Liver (tissue), 9 donors: Measurements from ENCODE around the gene MTFR1L. TPM values are rescaled to one million over a fixed set of nuclear protein-coding genes. Genes with fewer than 3 reads are reported as not detected.

Experiments used
- DNase-seq: peaks from one replicate; pipeline ENCODE4 v3.0.0-alpha.2; 2017; ENCODE audit warnings: low spot score
- H3K27ac ChIP-seq, 2 donors: one replicate each; pipeline ENCODE4 v1.7.0; 2013; ENCODE audit warnings: inconsistent platforms in 2 of 2, low read length in 2 of 2, control low read depth in 1 of 2, low read depth in 1 of 2, mild to moderate bottlenecking in 1 of 2
- H3K27me3 ChIP-seq, 4 donors: one replicate each; pipeline versions ENCODE4 v1.6.1 to v1.7.0; 2013; ENCODE audit warnings: low read length in 3 of 4, inconsistent platforms in 1 of 4, mild to moderate bottlenecking in 1 of 4, moderate library complexity in 1 of 4; ENCODE audit not compliant: control insufficient read depth in 4 of 4, insufficient read depth in 4 of 4
- H3K36me3 ChIP-seq, 4 donors: one replicate each; pipeline versions ENCODE4 v1.6.1 to v1.7.0; 2013; ENCODE audit warnings: low read length in 3 of 4, mild to moderate bottlenecking in 3 of 4, low read depth in 1 of 4, moderate library complexity in 1 of 4; ENCODE audit not compliant: control insufficient read depth in 4 of 4, insufficient read depth in 3 of 4
- H3K4me1 ChIP-seq, 4 donors: one replicate each; pipeline versions ENCODE4 v1.6.1 to v1.7.0; 2013; ENCODE audit warnings: low read length in 3 of 4, mild to moderate bottlenecking in 3 of 4, moderate library complexity in 1 of 4; ENCODE audit not compliant: control insufficient read depth in 4 of 4, insufficient read depth in 4 of 4
- H3K4me3 ChIP-seq, 3 donors: one replicate each; pipeline versions ENCODE4 v1.6.1 to v1.7.0; 2013; ENCODE audit warnings: low read length in 3 of 3, control low read depth in 1 of 3, low read depth in 1 of 3, mild to moderate bottlenecking in 1 of 3
- H3K9ac ChIP-seq, 2 donors: one replicate each; pipeline ENCODE4 v1.7.0; 2013; ENCODE audit warnings: low read length in 2 of 2, mild to moderate bottlenecking in 2 of 2, moderate library complexity in 2 of 2, control low read depth in 1 of 2, low read depth in 1 of 2
- H3K9me3 ChIP-seq, 4 donors: one replicate each; pipeline versions ENCODE4 v1.6.1 to v1.7.0; 2013; ENCODE audit warnings: low read length in 3 of 4; ENCODE audit not compliant: control insufficient read depth in 4 of 4
- EGR1 ChIP-seq, 2 donors: IDR thresholded peaks; 2 replicates each; pipeline ENCODE4 v1.6.1; 2016 to 2018; ENCODE audit warnings: antibody characterized with exemption in 2 of 2, low read depth in 2 of 2
- FOXA1 ChIP-seq: IDR thresholded peaks from 2 replicates; pipeline ENCODE4 v1.6.1; 2016; ENCODE audit warnings: antibody characterized with exemption
- FOXA2 ChIP-seq: IDR thresholded peaks from 2 replicates; pipeline ENCODE4 v1.6.1; 2016; ENCODE audit warnings: antibody characterized with exemption
- GABPA ChIP-seq, 2 donors: IDR thresholded peaks in 1 of 2; conservative IDR thresholded peaks in 1 of 2; 2 replicates each; pipeline ENCODE4 v1.6.1; 2016; ENCODE audit warnings: antibody characterized with exemption in 2 of 2, mild to moderate bottlenecking in 1 of 2, moderate library complexity in 1 of 2
- HNF4A ChIP-seq, 2 donors: conservative IDR thresholded peaks; 2 replicates each; pipeline ENCODE4 v1.6.1; 2016; ENCODE audit warnings: antibody characterized with exemption in 2 of 2, mild to moderate bottlenecking in 2 of 2
- HNF4G ChIP-seq: IDR thresholded peaks from 2 replicates; pipeline ENCODE4 v1.6.1; 2016; ENCODE audit warnings: antibody characterized with exemption
- JUND ChIP-seq, 2 donors: IDR thresholded peaks; 2 replicates each; pipeline ENCODE4 v1.6.1; 2016; ENCODE audit warnings: antibody characterized with exemption in 2 of 2
- NR2F2 ChIP-seq: IDR thresholded peaks from 2 replicates; pipeline ENCODE4 v1.6.1; 2016; ENCODE audit warnings: antibody characterized with exemption
- RAD21 ChIP-seq, 2 donors: IDR thresholded peaks; 2 replicates each; pipeline ENCODE4 v1.6.1; 2016; ENCODE audit warnings: antibody characterized with exemption in 2 of 2, mild to moderate bottlenecking in 2 of 2
- SP1 ChIP-seq: IDR thresholded peaks from 2 replicates; pipeline ENCODE4 v1.6.1; 2018; ENCODE audit warnings: antibody characterized with exemption, mild to moderate bottlenecking
- TAF1 ChIP-seq: conservative IDR thresholded peaks from 2 replicates; pipeline ENCODE4 v1.6.1; 2016; ENCODE audit warnings: antibody characterized with exemption, mild to moderate bottlenecking
- WGBS: extraction: QIAGEN DNeasy Blood & Tissue Kit; methylation state at CpG from one replicate; pipeline ENCODE4 v1.1.7; 2013; 5-methylcytosine and 5-hydroxymethylcytosine counted together
- polyA plus RNA-seq, 2 donors: library from polyadenylated mRNA; stranded (reverse) in 1 of 2; unstranded in 1 of 2; fragments of 200-250 nt in 1 of 2; fragments of >200 nt in 1 of 2; fragmentation: Nextera tagmentation in 1 of 2; extraction: Ambion mirVana in 1 of 2; gene quantifications; one replicate each; pipeline versions ENCODE4 v1.2.1 to v1.2.3, GENCODE V29; 2013 to 2015
- total RNA-seq, 2 donors: library from RNA; depleted of rRNA; stranded (reverse); fragments of >200 nt; gene quantifications; one replicate each; pipeline ENCODE4 v1.2.3, GENCODE V29; 2014
- TF ChIP-seq, protein P1 (sequence below): IDR thresholded peaks from 2 replicates; pipeline ENCODE4 v1.6.1; 2016; ENCODE audit warnings: antibody characterized with exemption
- TF ChIP-seq, protein P2 (sequence below): IDR thresholded peaks from 2 replicates; pipeline ENCODE4 v1.6.1; 2016; ENCODE audit warnings: antibody characterized with exemption, mild to moderate bottlenecking
- TF ChIP-seq, protein P3 (sequence below): fragments of 150-350 bp; IDR thresholded peaks from 2 replicates; pipeline ENCODE4 v1.5.1; 2017; ENCODE audit warnings: improper control_type of control experiment, low read depth, low read length; ENCODE audit not compliant: missing input control
- donor health status: healthy.
- donor health status: healthy.
- donor health status: healthy.
- donor health status: healthy.
- donor health status: healthy.

The MTFR1L gene
- total and polyA plus RNA-seq, 4 donors, result 22.5 to 48.4 (median 40.2) TPM

DNA sequence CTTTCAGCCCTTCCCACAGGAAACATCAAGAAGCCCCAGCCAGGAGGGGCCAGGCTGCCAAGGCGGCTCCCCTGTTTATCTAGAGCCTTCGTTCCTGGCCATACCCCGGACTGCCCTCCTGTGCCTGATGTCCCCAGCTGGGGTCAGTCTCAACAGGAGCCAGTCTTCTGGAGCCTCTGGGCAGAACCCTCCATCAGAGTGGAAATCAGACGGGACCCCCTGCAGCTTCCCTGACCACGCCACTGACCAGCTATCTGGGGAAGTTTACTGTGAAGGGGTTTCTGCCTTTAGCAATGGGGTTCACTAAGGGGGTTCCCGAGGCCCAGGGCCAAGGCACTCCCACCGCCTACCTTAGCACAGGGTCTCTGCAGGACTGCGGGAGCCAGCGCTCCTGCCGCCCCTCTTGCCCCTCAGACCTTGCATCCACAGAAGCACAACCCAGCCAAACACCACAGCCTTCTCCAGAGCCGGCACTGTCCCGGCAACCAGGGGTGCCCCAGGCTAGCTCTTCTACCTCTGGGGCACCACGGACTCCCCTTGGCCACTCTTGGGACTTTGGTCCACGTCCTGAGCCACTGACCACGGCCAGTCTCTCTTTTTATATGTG is 3.5 kb upstream of the MTFR1L start:
- H3K36me3 ChIP-seq, result peaks cover 0 to 14% (median 2%) of the 10 kb centered on the region in 4 donors
- H3K27ac ChIP-seq, result no peak overlapping the region
- WGBS, result 93% methylated on average over 15 of the region's 15 CpGs
- H3K27me3 ChIP-seq, result no peaks in the 10 kb centered on the region
- H3K9ac ChIP-seq, result no peak overlapping the region
- H3K4me3 ChIP-seq, result no peak overlapping the region
- no peaks in the 10 kb centered on the region for H3K9me3 ChIP-seq
- peaks cover 9 to 25% (median 21%) of the 10 kb centered on the region in 4 donors for H3K4me1 ChIP-seq
- no peak for DNase-seq
- TF ChIP-seq JUND (IDR thresholded peaks at IDR 0.05), result no peak
- TF ChIP-seq FOXA2, result no peak
- TF ChIP-seq, protein P1, sequence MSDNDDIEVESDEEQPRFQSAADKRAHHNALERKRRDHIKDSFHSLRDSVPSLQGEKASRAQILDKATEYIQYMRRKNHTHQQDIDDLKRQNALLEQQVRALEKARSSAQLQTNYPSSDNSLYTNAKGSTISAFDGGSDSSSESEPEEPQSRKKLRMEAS, result no peak
- TF ChIP-seq FOXA1, result no peak
- TF ChIP-seq RAD21 (IDR thresholded peaks at IDR 0.05), result no peak

DNA sequence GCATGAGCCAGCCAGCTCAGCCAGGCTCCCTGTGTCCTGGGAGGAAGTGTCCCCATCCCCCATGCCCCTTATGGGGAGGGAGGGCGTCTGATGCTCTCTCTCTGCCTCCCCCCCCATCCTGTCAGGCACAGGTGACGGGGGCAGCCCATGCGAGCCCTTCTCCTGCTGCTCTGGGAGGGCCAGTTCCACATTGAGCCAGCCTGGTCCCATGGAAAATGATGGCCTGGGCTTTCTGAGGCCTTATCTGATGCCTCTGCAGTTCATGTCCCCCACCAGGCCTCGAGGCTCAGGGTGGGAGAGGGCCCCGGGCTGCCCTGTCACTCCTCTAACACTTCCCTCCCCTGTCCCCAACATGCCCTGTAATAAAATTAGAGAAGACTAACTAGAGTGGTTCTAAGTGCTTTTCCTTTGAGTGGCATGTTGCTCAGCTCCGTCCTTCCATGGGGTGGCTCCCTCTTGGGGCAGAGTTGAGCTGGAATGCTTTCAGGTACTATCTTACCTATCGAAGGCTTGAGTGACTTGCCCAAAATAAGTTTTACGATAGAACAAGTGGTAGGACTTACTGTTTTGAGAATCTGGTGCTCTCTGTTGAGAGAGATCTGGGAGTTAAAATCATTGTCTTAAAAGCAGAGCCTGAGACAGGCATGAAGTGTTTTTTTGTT is 1.8 kb upstream of the MTFR1L start:
- peak overlapping the region; percentile 93 to 99 for H3K27ac ChIP-seq
- TF ChIP-seq SP1, result no peak
- no peak for TF ChIP-seq GABPA (IDR thresholded peaks at IDR 0.05 in 1 of 2, conservative IDR thresholded peaks at IDR 0.05 in 1 of 2)
- no peak for TF ChIP-seq HNF4A (conservative IDR thresholded peaks at IDR 0.05)
- no peak for TF ChIP-seq EGR1 (IDR thresholded peaks at IDR 0.05; ENCODE audit: low read depth in 2 of 2)
- TF ChIP-seq HNF4G, result no peak
- no peak for TF ChIP-seq JUND (IDR thresholded peaks at IDR 0.05)
- TF ChIP-seq TAF1, result no peak
- TF ChIP-seq, protein P1, result no peak
- no peak for TF ChIP-seq NR2F2
- TF ChIP-seq, protein P2, sequence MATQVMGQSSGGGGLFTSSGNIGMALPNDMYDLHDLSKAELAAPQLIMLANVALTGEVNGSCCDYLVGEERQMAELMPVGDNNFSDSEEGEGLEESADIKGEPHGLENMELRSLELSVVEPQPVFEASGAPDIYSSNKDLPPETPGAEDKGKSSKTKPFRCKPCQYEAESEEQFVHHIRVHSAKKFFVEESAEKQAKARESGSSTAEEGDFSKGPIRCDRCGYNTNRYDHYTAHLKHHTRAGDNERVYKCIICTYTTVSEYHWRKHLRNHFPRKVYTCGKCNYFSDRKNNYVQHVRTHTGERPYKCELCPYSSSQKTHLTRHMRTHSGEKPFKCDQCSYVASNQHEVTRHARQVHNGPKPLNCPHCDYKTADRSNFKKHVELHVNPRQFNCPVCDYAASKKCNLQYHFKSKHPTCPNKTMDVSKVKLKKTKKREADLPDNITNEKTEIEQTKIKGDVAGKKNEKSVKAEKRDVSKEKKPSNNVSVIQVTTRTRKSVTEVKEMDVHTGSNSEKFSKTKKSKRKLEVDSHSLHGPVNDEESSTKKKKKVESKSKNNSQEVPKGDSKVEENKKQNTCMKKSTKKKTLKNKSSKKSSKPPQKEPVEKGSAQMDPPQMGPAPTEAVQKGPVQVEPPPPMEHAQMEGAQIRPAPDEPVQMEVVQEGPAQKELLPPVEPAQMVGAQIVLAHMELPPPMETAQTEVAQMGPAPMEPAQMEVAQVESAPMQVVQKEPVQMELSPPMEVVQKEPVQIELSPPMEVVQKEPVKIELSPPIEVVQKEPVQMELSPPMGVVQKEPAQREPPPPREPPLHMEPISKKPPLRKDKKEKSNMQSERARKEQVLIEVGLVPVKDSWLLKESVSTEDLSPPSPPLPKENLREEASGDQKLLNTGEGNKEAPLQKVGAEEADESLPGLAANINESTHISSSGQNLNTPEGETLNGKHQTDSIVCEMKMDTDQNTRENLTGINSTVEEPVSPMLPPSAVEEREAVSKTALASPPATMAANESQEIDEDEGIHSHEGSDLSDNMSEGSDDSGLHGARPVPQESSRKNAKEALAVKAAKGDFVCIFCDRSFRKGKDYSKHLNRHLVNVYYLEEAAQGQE, result no peak
- TF ChIP-seq, protein P3, sequence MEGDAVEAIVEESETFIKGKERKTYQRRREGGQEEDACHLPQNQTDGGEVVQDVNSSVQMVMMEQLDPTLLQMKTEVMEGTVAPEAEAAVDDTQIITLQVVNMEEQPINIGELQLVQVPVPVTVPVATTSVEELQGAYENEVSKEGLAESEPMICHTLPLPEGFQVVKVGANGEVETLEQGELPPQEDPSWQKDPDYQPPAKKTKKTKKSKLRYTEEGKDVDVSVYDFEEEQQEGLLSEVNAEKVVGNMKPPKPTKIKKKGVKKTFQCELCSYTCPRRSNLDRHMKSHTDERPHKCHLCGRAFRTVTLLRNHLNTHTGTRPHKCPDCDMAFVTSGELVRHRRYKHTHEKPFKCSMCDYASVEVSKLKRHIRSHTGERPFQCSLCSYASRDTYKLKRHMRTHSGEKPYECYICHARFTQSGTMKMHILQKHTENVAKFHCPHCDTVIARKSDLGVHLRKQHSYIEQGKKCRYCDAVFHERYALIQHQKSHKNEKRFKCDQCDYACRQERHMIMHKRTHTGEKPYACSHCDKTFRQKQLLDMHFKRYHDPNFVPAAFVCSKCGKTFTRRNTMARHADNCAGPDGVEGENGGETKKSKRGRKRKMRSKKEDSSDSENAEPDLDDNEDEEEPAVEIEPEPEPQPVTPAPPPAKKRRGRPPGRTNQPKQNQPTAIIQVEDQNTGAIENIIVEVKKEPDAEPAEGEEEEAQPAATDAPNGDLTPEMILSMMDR, result no peak
- no peak for TF ChIP-seq RAD21 (IDR thresholded peaks at IDR 0.05)
- H3K4me3 ChIP-seq, result no peak overlapping the region
- WGBS, result 57% methylated on average over 8 of the region's 8 CpGs
- peaks cover 0 to 14% (median 2%) of the 10 kb centered on the region in 4 donors for H3K36me3 ChIP-seq
- no peak for DNase-seq
- no peaks in the 10 kb centered on the region for H3K27me3 ChIP-seq
- no peaks in the 10 kb centered on the region for H3K9me3 ChIP-seq
- H3K9ac ChIP-seq, result no peak overlapping the region
- peaks cover 13 to 38% (median 30%) of the 10 kb centered on the region in 4 donors for H3K4me1 ChIP-seq
